ENCODE data around the gene FAM227B.

DNA sequence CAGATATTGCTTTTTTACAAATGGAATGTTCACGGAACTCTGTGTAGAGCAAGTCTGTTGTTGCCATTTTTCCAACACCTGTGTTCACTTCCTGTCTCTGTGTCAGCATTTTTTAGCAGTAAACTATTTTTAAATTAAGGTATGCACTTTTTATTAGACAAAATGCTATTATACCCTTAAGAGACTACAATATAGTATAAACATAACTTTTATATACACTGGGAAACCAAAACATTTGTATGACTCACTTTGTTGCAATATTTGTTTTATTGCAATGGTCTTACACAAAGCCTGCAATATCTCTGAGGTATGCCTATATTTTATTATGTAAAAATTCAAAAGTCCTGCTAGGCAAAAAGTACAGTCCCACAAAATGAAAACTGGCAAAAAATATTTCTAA is 237.4 kb downstream of the FAM227B start:
- TF ChIP-seq ZNF496 (CRISPR knock-in tag; IDR thresholded peaks at IDR 0.05; ENCODE audit: insufficient replicate concordance) (no peak), SUZ12 (IDR thresholded peaks at IDR 0.05; ENCODE audit: low read depth, low read length) (no peak), ZNF557 (CRISPR knock-in tag; IDR thresholded peaks at IDR 0.05) (no peak)

All from HepG2 (cell line).